Muscle of arm (tissue), 12 donors: ENCODE results near the gene PDGFRB. TPM values are rescaled to one million over a fixed set of nuclear protein-coding genes. Genes with fewer than 3 reads are reported as not detected.

Source experiments
- DNase-seq: peaks from one replicate; pipeline ENCODE4 v3.0.0-alpha.2; 2013
- polyA plus RNA-seq, 12 donors: library from polyadenylated mRNA; unstranded; fragments of 120-200 nt; gene quantifications; one replicate each; pipeline ENCODE4 v1.2.1, GENCODE V29; 2013; ENCODE audit not compliant: insufficient read length in 12 of 12

The PDGFRB gene
- polyA plus RNA-seq, 12 donors, result 106 to 161 (median 136) TPM; not detected in 1

DNA sequence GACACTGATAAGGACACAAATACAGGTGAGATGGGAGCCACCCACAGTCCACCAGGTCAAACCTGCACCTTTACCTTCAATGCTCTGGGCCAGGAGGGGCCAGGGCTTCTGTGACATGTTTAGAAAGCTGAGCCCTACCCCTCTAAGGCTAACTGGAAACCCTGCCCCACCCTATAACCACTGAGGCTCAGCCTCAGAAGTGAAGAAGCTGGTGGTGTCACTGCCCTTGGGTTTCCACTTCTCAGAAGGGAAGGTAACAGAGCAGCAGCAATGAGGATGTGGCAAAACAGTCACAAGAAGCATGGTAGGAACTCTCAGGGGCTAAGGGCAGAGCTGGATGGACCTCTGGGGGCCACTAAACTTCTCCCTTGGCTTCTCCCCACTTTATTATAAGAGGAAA, 6.0 kb downstream of the PDGFRB start:
- DNase-seq, result no peak

DNA sequence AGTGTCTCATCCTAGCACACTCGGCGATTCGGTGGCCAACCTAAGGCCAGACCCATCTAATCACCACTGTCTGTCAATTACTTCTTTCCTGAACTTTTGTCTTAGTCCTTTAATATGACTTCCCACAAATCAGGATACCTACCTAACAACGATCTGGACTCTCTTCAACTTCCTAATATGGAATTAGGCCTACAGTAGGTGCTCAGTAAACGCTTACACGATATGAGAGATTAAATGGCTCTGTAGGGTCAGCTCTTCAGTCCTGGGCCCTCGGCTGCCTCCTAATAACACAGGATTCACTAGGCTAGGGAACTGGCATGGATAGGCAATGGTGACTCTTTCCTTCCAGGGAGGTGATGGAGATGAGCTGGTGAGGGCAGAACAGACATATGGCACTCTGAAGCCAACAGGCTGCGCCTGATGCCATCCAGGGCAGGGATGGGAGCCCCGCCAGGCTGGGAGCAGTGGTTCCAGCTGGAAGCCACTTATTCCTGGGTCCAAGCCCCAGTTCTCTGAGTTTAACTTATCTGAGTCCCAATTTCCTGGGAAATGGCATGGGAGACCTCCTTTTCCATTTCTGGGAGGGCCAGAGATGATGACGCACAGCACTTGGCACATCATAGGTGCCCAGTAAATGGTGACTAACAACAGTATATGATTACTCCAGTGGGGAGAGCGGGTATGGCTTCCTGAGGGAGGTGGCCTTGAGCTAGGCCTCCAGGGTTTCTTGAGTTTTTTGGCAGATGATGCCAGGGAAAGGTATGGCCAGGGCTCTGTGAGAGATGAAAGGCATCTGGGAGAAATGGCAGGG, 7.3 kb downstream of the PDGFRB start:
- no peak for DNase-seq

DNA sequence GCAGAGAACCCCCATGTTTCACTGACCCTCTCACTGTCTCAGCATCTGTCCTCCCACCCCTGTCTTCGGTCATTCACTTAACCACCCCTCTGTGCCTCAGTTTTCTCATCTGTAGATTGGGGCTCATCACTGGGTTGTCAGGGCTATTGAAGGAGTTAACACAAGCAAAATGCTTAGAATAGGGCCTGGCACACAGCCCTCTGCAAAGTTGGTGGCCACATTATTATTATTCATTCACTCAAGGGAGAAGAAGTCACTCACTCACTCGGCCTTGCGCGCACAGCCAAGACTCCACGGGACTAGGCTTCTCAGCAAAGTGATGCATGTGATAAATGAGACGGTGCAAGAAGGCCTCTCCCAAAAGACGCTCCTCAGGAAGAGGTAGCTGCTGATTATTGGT, 8.0 kb downstream of the PDGFRB start:
- DNase-seq, result no peak

- no peak for DNase-seq
Observed at GRCh38 chr5:150146862-150147601, 8.6 kb downstream of the PDGFRB start.

GRCh38 chr5:150146235-150146634, 9.4 kb downstream of the PDGFRB start:
- DNase-seq, result no peak

DNA sequence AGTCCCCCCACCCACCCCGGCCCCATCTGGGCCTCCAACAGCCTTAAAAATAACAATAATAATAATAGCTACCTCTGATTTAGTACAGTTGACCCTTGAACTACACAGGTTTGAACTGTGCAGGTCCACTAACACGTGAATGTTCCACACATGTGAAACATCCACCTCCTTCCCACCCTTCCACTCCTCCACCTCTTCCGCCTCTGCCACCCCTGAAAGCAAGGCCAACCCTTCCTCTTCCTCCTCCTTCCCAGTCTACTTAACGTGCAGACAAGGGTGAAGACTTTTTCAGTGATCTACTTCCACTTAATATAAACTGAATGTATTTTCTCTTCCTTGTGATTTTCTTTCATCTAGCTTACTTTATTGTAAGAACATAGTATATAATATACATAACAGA, 10.8 kb downstream of the PDGFRB start:
- DNase-seq, result no peak

- no peak for DNase-seq
Observed at GRCh38 chr5:150144246-150144801, 11.3 kb downstream of the PDGFRB start.

DNA sequence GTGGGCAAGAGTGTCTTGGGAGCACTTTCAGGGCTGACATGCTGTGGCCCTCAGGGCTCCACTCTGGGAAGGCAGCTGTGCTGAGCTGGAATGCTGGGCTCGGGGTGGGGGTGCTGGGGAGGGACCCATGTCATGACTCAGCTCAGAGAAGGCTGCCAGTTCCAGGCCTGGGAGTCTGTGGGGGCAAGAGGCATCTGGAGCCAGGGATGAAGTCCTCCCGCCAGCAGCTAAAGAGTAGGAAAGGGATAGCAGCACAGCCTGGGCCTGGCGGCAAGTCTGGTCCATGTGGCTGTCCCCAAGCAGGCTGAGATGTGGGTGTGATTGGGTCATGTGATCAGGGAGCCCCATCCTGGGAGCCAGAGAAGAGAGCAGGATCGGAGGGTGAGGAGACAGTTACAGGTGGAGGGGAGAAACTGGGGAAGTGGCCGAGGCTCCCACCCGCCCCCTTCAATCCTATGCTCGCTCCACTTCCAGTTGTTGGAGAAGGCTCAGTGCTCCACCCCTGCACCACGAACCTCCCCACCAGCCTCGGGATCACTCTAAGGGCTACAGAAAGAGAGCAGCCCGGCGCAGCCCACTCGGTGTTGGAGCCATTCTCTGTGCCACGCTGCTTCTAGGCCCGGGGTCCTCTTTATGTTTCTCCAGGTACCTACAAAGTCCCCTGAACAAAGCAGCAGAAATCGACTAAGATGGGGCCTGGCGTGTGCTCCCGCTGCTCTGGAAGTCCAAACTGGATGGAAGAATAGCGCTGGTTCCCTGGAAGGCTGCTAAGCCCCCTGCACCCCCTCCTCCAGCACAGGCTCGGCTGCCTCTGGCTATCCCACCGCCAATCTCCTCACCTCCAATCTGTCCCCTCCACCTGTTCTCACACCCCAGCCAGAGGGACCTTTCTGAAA, 12.0 kb downstream of the PDGFRB start:
- no peak for DNase-seq

GRCh38 chr5:150142959-150143349, 12.7 kb downstream of the PDGFRB start:
- no peak for DNase-seq

- no peak for DNase-seq
Observed at GRCh38 chr5:150142185-150142958, 13.3 kb downstream of the PDGFRB start.

- DNase-seq, result no peak
Observed at GRCh38 chr5:150141544-150142184, 14.0 kb downstream of the PDGFRB start.

GRCh38 chr5:150140830-150141229, 14.8 kb downstream of the PDGFRB start:
- DNase-seq, result no peak

DNA sequence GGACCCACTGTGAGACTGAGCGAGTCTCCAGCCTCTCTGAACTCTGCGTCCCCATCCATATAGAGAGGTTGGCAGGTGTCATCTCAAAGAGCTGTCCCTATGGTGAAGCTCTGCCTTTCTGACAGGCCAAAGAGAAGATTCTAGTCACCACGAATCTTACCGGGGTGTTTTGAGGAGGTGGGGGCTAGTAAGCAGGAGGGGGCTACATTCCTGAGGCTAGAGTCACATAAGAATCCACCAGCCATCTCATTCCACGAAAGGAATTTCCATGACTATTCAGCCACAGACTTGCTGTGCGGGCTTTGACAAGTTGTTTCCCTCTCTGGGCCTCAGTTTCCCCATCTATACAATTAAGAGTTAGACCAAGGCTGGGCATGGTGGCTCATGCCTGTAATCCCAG, 16.3 kb downstream of the PDGFRB start:
- DNase-seq, result no peak

- no peak for DNase-seq
Observed at GRCh38 chr5:150138551-150139265, 16.9 kb downstream of the PDGFRB start.

- DNase-seq, result no peak
Observed at GRCh38 chr5:150137997-150138396, 17.6 kb downstream of the PDGFRB start.

GRCh38 chr5:150137168-150137957, 18.3 kb downstream of the PDGFRB start:
- no peak for DNase-seq

GRCh38 chr5:150136305-150137167, 19.1 kb downstream of the PDGFRB start:
- DNase-seq, result no peak
